WTC11 (cell line): ENCODE results near the gene SLC22A12. TPM values are rescaled to one million over a fixed set of nuclear protein-coding genes. Genes with fewer than 3 reads are reported as not detected.

Experiments
- ATAC-seq: fragments of 200-7000 bp; cut with Tn5 transposase; 2 replicates; pipeline ENCODE4 v1.10.0; 2021; ENCODE audit warnings: mild to moderate bottlenecking, moderate library complexity
- CTCF ChIA-PET: fragments of 300-600 bp; sonication (Branson Sonifier 250); formaldehyde crosslinking; loops from one replicate; lab custom pipeline; 2021; ENCODE audit warnings: antibody characterized with exemption; lab: Charles Lee
- POLR2A ChIA-PET: fragments of 350-600 bp; sonication (Branson Sonifier 250); formaldehyde crosslinking; loops from one replicate; lab custom pipeline; 2021; ENCODE audit warnings: antibody characterized with exemption; lab: Charles Lee
- DNase-seq: peaks from one replicate; pipeline ENCODE4 v3.0.0; 2021; ENCODE audit warnings: low spot score
- H3K27ac Mint-ChIP-seq: 2 replicates; pipeline ENCODE4 v1.8.0; 2021; ENCODE audit warnings: mixed read lengths
- H3K27me3 Mint-ChIP-seq: 2 replicates; pipeline ENCODE4 v1.8.0; 2021; ENCODE audit warnings: low read depth, mild to moderate bottlenecking, moderate library complexity, mixed read lengths
- H3K36me3 Mint-ChIP-seq: 2 replicates; pipeline ENCODE4 v1.8.0; 2021; ENCODE audit warnings: mixed read lengths
- H3K4me1 Mint-ChIP-seq: 2 replicates; pipeline ENCODE4 v1.8.0; 2022; ENCODE audit warnings: mixed read lengths
- H3K4me3 Mint-ChIP-seq: 2 replicates; pipeline ENCODE4 v1.8.0; 2021; ENCODE audit warnings: mild to moderate bottlenecking, moderate library complexity, mixed read lengths
- H3K9me3 Mint-ChIP-seq: 2 replicates; pipeline ENCODE4 v1.8.0; 2021; ENCODE audit warnings: mixed read lengths
- ATF6 ChIP-seq: sonication (generic); formaldehyde crosslinking; IDR thresholded peaks from 2 replicates; pipeline ENCODE4 v1.8.1; 2023; ENCODE audit warnings: mild to moderate bottlenecking, missing genetic modification reagents
- CREB1 ChIP-seq: sonication (generic); formaldehyde crosslinking; IDR thresholded peaks from 2 replicates; pipeline ENCODE4 v1.8.0; 2023; ENCODE audit warnings: mild to moderate bottlenecking, missing genetic modification reagents
- E2F1 ChIP-seq: sonication (generic); formaldehyde crosslinking; IDR thresholded peaks from 2 replicates; pipeline ENCODE4 v1.8.0; 2022; ENCODE audit warnings: mild to moderate bottlenecking, missing genetic modification reagents
- ERG ChIP-seq: fragments of 250-450 bp; sonication (Bioruptor Pico); IDR thresholded peaks from 2 replicates; pipeline ENCODE4 v1.8.0; 2021; ENCODE audit warnings: mild to moderate bottlenecking
- FOXP1 ChIP-seq: sonication (generic); formaldehyde crosslinking; IDR thresholded peaks from 2 replicates; pipeline ENCODE4 v1.8.0; 2022; ENCODE audit warnings: missing genetic modification reagents, mild to moderate bottlenecking, moderate library complexity, borderline replicate concordance
- JUN ChIP-seq: sonication (generic); formaldehyde crosslinking; IDR thresholded peaks from 2 replicates; pipeline ENCODE4 v1.8.0; 2023; ENCODE audit warnings: mild to moderate bottlenecking, missing genetic modification reagents
- MLX ChIP-seq: sonication (generic); formaldehyde crosslinking; IDR thresholded peaks from 2 replicates; pipeline ENCODE4 v1.8.1; 2023; ENCODE audit warnings: mild to moderate bottlenecking, missing genetic modification reagents, moderate library complexity
- NFATC4 ChIP-seq: fragments of 250-450 bp; sonication (Bioruptor Pico); IDR thresholded peaks from 2 replicates; pipeline ENCODE4 v1.9.0; 2021; ENCODE audit warnings: mild to moderate bottlenecking
- NR1H2 ChIP-seq: sonication (generic); formaldehyde crosslinking; IDR thresholded peaks from 2 replicates; pipeline ENCODE4 v1.9.0; 2021; ENCODE audit warnings: mild to moderate bottlenecking, moderate library complexity, missing genetic modification reagents
- NR3C1 ChIP-seq: sonication (generic); formaldehyde crosslinking; conservative IDR thresholded peaks from 2 replicates; pipeline ENCODE4 v1.8.1; 2023; ENCODE audit warnings: low read depth, mild to moderate bottlenecking, missing genetic modification reagents
- OVOL2 ChIP-seq: fragments of 250-450 bp; sonication (Bioruptor Pico); IDR thresholded peaks from 2 replicates; pipeline ENCODE4 v1.9.0; 2021; ENCODE audit warnings: mild to moderate bottlenecking, borderline replicate concordance
- SMAD3 ChIP-seq: sonication (generic); formaldehyde crosslinking; IDR thresholded peaks from 2 replicates; pipeline ENCODE4 v1.8.0; 2022; ENCODE audit warnings: missing genetic modification reagents, mild to moderate bottlenecking, borderline replicate concordance
- TP53 ChIP-seq: sonication (generic); formaldehyde crosslinking; IDR thresholded peaks from 2 replicates; pipeline ENCODE4 v1.8.1; 2023; ENCODE audit warnings: mild to moderate bottlenecking, missing genetic modification reagents
- ZNF232 ChIP-seq: sonication (generic); formaldehyde crosslinking; IDR thresholded peaks from 2 replicates; pipeline ENCODE4 v1.8.0; 2022; ENCODE audit warnings: mild to moderate bottlenecking, missing genetic modification reagents
- ZNF281 ChIP-seq: sonication (generic); formaldehyde crosslinking; IDR thresholded peaks from 2 replicates; pipeline ENCODE4 v1.8.0; 2023; ENCODE audit warnings: mild to moderate bottlenecking, missing genetic modification reagents
- ZNF317 ChIP-seq: sonication (generic); formaldehyde crosslinking; IDR thresholded peaks from 2 replicates; pipeline ENCODE4 v1.8.1; 2023; ENCODE audit warnings: low read depth, mild to moderate bottlenecking, moderate library complexity, missing genetic modification reagents, borderline replicate concordance
- ZNF671 ChIP-seq: fragments of 250-450 bp; sonication (Bioruptor Pico); IDR thresholded peaks from 2 replicates; pipeline ENCODE4 v1.8.0; 2021; ENCODE audit warnings: mild to moderate bottlenecking
- total RNA-seq: library from RNA; stranded (reverse); gene quantifications from 3 replicates; pipeline ENCODE4 v1.2.3, GENCODE V29; 2021
- TF ChIP-seq, protein P1 (sequence below): fragments of 250-450 bp; sonication (Bioruptor Pico); IDR thresholded peaks from 2 replicates; pipeline ENCODE4 v1.9.0; 2021; ENCODE audit warnings: mild to moderate bottlenecking

The SLC22A12 gene
- total RNA-seq, 1 experiment from 2014 or later: not detected

GRCh38 chr11:64642418-64642735 lies 51.4 kb downstream of the SLC22A12 start:
- TF ChIP-seq NFATC4 (CRISPR knock-in tag): no peak
- TF ChIP-seq E2F1: no peak
- no peak for TF ChIP-seq JUN (CRISPR knock-in tag)
- no peak for TF ChIP-seq NR3C1 (CRISPR knock-in tag)
- no peak for TF ChIP-seq ZNF232 (CRISPR knock-in tag)
- TF ChIP-seq FOXP1 (CRISPR knock-in tag): no peak
- no peak for TF ChIP-seq MLX (CRISPR knock-in tag)
- TF ChIP-seq, protein P1, sequence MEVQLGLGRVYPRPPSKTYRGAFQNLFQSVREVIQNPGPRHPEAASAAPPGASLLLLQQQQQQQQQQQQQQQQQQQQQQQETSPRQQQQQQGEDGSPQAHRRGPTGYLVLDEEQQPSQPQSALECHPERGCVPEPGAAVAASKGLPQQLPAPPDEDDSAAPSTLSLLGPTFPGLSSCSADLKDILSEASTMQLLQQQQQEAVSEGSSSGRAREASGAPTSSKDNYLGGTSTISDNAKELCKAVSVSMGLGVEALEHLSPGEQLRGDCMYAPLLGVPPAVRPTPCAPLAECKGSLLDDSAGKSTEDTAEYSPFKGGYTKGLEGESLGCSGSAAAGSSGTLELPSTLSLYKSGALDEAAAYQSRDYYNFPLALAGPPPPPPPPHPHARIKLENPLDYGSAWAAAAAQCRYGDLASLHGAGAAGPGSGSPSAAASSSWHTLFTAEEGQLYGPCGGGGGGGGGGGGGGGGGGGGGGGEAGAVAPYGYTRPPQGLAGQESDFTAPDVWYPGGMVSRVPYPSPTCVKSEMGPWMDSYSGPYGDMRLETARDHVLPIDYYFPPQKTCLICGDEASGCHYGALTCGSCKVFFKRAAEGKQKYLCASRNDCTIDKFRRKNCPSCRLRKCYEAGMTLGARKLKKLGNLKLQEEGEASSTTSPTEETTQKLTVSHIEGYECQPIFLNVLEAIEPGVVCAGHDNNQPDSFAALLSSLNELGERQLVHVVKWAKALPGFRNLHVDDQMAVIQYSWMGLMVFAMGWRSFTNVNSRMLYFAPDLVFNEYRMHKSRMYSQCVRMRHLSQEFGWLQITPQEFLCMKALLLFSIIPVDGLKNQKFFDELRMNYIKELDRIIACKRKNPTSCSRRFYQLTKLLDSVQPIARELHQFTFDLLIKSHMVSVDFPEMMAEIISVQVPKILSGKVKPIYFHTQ (CRISPR knock-in tag): no peak
- TF ChIP-seq CREB1: no peak
- TF ChIP-seq SMAD3 (CRISPR knock-in tag): no peak
- no peak for TF ChIP-seq ZNF281 (CRISPR knock-in tag)
- no peak for TF ChIP-seq OVOL2 (CRISPR knock-in tag)
- TF ChIP-seq ERG: no peak
- TF ChIP-seq ATF6: no peak
- TF ChIP-seq TP53 (CRISPR knock-in tag): no peak
- TF ChIP-seq ZNF671 (CRISPR knock-in tag): no peak
- TF ChIP-seq ZNF317 (CRISPR knock-in tag): no peak
- TF ChIP-seq NR1H2 (CRISPR knock-in tag): no peak
- CTCF ChIA-PET: interaction anchor here (1.2 to 5.5 kb wide), 8 partner anchors 9 to 286 kb away, joined by 3 to 72 read pairs (median 8); no protein-coding TSS in a partner anchor
- Mint-ChIP-seq H3K36me3 (no peaks in the 10 kb centered on the region), H3K4me3 (no peak overlapping the region), H3K27ac (no peak overlapping the region), H3K9me3 (no peaks in the 10 kb centered on the region), H3K4me1 (peaks cover 26% of the 10 kb centered on the region), H3K27me3 (peaks cover 47% of the 10 kb centered on the region)
- no peak for DNase-seq
- POLR2A ChIA-PET: interaction anchor here (0.9 to 1.0 kb wide), 2 partner anchors 23 to 76 kb away, joined by 3 to 4 read pairs; no protein-coding TSS in a partner anchor
- no peak for ATAC-seq
